ENCODE results near the gene SLN.
"Not testable (repeated sequence)": the region's sequence is repeated elsewhere in the genome, so short reads cannot be mapped to it uniquely, and the experiment has no call there.

SLN gene

GRCh38 chr11:107711861-107712755 lies at the start of gene SLN:
SLN (minus strand) TSS chr11:107712056.
- no peak for DNase-seq (ENCODE audit: low read depth)
- no peak within 1 kb of the TSS for H3K4me3 ChIP-seq (ENCODE audit: low read depth, low read length)

GRCh38 chr11:107758719-107759355 lies 47.0 kb upstream of the SLN start:
- not testable (repeated sequence) for H3K4me3 ChIP-seq (ENCODE audit: low read depth, low read length); DNase-seq (ENCODE audit: low read depth)

GRCh38 chr11:107757661-107758060 lies 45.8 kb upstream of the SLN start:
- no peak for DNase-seq (ENCODE audit: low read depth)
- H3K4me3 ChIP-seq (ENCODE audit: low read depth, low read length), result no peak overlapping the region

GRCh38 chr11:107756553-107756952 lies 44.7 kb upstream of the SLN start:
- H3K4me3 ChIP-seq (ENCODE audit: low read depth, low read length), result no peak overlapping the region
- DNase-seq (ENCODE audit: low read depth), result no peak

- no peak overlapping the region for H3K4me3 ChIP-seq (ENCODE audit: low read depth, low read length)
- no peak for DNase-seq (ENCODE audit: low read depth)
Measured at GRCh38 chr11:107752949-107753822, 41.3 kb upstream of the SLN start.

GRCh38 chr11:107752508-107752907 lies 40.7 kb upstream of the SLN start:
- DNase-seq (ENCODE audit: low read depth), result no peak
- no peak overlapping the region for H3K4me3 ChIP-seq (ENCODE audit: low read depth, low read length)

GRCh38 chr11:107751082-107751481 lies 39.2 kb upstream of the SLN start:
- H3K4me3 ChIP-seq (ENCODE audit: low read depth, low read length), result no peak overlapping the region
- DNase-seq (ENCODE audit: low read depth), result no peak

- DNase-seq (ENCODE audit: low read depth), result no peak
- no peak overlapping the region for H3K4me3 ChIP-seq (ENCODE audit: low read depth, low read length)
Measured at GRCh38 chr11:107750313-107750712, 38.5 kb upstream of the SLN start.

- DNase-seq (ENCODE audit: low read depth), result peak; percentile 38
- no peak overlapping the region for H3K4me3 ChIP-seq (ENCODE audit: low read depth, low read length)
Measured at GRCh38 chr11:107747622-107748021, 35.8 kb upstream of the SLN start.

- no peak for DNase-seq (ENCODE audit: low read depth)
- no peak overlapping the region for H3K4me3 ChIP-seq (ENCODE audit: low read depth, low read length)
Measured at GRCh38 chr11:107744736-107745135, 32.9 kb upstream of the SLN start.

GRCh38 chr11:107743191-107743590 lies 31.3 kb upstream of the SLN start:
- no peak overlapping the region for H3K4me3 ChIP-seq (ENCODE audit: low read depth, low read length)
- no peak for DNase-seq (ENCODE audit: low read depth)

- DNase-seq (ENCODE audit: low read depth), result no peak
- H3K4me3 ChIP-seq (ENCODE audit: low read depth, low read length), result no peak overlapping the region
Measured at GRCh38 chr11:107741044-107741823, 29.4 kb upstream of the SLN start.

- no peak for DNase-seq (ENCODE audit: low read depth)
- H3K4me3 ChIP-seq (ENCODE audit: low read depth, low read length), result no peak overlapping the region
Measured at GRCh38 chr11:107740271-107740670, 28.4 kb upstream of the SLN start.

GRCh38 chr11:107736546-107736945 lies 24.7 kb upstream of the SLN start:
- DNase-seq (ENCODE audit: low read depth), result no peak
- H3K4me3 ChIP-seq (ENCODE audit: low read depth, low read length), result no peak overlapping the region

GRCh38 chr11:107733518-107733917 lies 21.7 kb upstream of the SLN start:
- DNase-seq (ENCODE audit: low read depth), result no peak
- H3K4me3 ChIP-seq (ENCODE audit: low read depth, low read length), result no peak overlapping the region

- no peak for DNase-seq (ENCODE audit: low read depth)
- no peak overlapping the region for H3K4me3 ChIP-seq (ENCODE audit: low read depth, low read length)
Measured at GRCh38 chr11:107732689-107733051, 20.8 kb upstream of the SLN start.

GRCh38 chr11:107731941-107732688 lies 20.3 kb upstream of the SLN start:
- no peak overlapping the region for H3K4me3 ChIP-seq (ENCODE audit: low read depth, low read length)
- no peak for DNase-seq (ENCODE audit: low read depth)

GRCh38 chr11:107722662-107723061 lies 10.8 kb upstream of the SLN start:
- DNase-seq (ENCODE audit: low read depth), result no peak
- H3K4me3 ChIP-seq (ENCODE audit: low read depth, low read length), result no peak overlapping the region

- no peak for DNase-seq (ENCODE audit: low read depth)
- H3K4me3 ChIP-seq (ENCODE audit: low read depth, low read length), result no peak overlapping the region
Measured at GRCh38 chr11:107721207-107721606, 9.4 kb upstream of the SLN start.

Measured in skeletal muscle cell (primary cell).